Thyroid gland (tissue), 4 donors: ENCODE results near the gene SRGAP1. TPM values are rescaled to one million over a fixed set of nuclear protein-coding genes. Genes with fewer than 3 reads are reported as not detected.

Experiments used
- DNase-seq, 2 donors: peaks; one replicate each; pipeline ENCODE4 v3.0.0-alpha.2; 2019
- H3K27ac ChIP-seq, 3 donors: fragments of 200-600 bp; sonication (generic); 1 replicate in 2 of 3; 2 replicates in 1 of 3; pipeline ENCODE4 v1.5.1; 2016 to 2019; ENCODE audit warnings: mild to moderate bottlenecking in 1 of 3, moderate library complexity in 1 of 3
- H3K27me3 ChIP-seq: fragments of 200-600 bp; sonication (generic); one replicate; pipeline ENCODE4 v1.5.1; 2019
- H3K36me3 ChIP-seq, 2 donors: fragments of 200-600 bp; sonication (generic); one replicate each; pipeline ENCODE4 v1.5.1; 2016 to 2019
- H3K4me1 ChIP-seq, 2 donors: fragments of 200-600 bp; sonication (generic); one replicate each; pipeline ENCODE4 v1.5.1; 2017 to 2019
- H3K4me3 ChIP-seq, 3 donors: fragments of 200-600 bp; sonication (generic); replicated peaks in 1 of 3; 1 replicate in 2 of 3; 2 replicates in 1 of 3; pipeline ENCODE4 v1.5.1; 2016; ENCODE audit warnings: mild to moderate bottlenecking in 1 of 3
- H3K9me3 ChIP-seq: fragments of 200-600 bp; sonication (generic); one replicate; pipeline ENCODE4 v1.5.1; 2017
- POLR2A ChIP-seq, 2 donors: fragments of 450-650 bp; IDR thresholded peaks; one replicate each; pipeline ENCODE4 v1.6.1; 2017; ENCODE audit warnings: antibody characterized with exemption in 2 of 2, mild to moderate bottlenecking in 2 of 2, moderate library complexity in 1 of 2
- WGBS, 2 donors: methylation state at CpG; one replicate each; pipeline ENCODE4 v1.1.5; 2017; 5-methylcytosine and 5-hydroxymethylcytosine counted together
- intact Hi-C: fragments of 100-400 bp; cut with DNase I; formaldehyde crosslinking; loops from one replicate; pipeline ENCODE4 v1.15.1; 2023
- total RNA-seq, 4 donors: library from RNA; depleted of rRNA; stranded (reverse); fragments of >200 nt; gene quantifications; one replicate each; pipeline ENCODE4 v1.2.3, GENCODE V29; 2016
- TF ChIP-seq, protein P1 (sequence below), 6 experiments: fragments of 200-600 bp in 3 of 6; fragments of 450-650 bp in 3 of 6; sonication (generic) in 3 of 6; IDR thresholded peaks; one replicate each; pipeline ENCODE4 v1.5.1; 2016 to 2019; ENCODE audit warnings: antibody characterized with exemption in 6 of 6, mild to moderate bottlenecking in 2 of 6, inconsistent platforms in 1 of 6, moderate library complexity in 1 of 6

Gene SRGAP1
- total RNA-seq, 4 donors from 2014 or later = 14.1 to 26.3 (median 20.9) TPM

DNA sequence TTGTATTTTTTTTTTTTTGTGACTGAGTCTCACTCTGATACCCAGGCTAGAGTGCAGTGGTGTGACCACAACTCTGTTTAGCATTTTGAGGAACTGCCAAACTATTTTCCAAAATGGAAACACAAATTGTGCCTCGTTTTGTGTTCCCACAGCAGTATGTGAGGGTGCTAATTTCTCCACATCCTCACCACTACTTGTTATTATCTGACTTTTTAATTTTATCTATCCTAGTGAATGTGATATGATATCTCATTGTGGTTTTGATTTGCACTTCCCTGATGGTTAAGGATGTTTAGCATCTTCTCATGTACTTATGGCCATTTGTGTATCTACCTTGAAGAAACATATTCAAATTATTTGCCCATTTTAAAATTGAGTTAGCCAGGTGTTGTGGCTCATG, 62.4 kb downstream of the SRGAP1 start:
- Histone ChIP-seq H3K27ac (no peak overlapping the region), H3K27me3 (no peaks in the 10 kb centered on the region), H3K4me3 (no peak overlapping the region), H3K36me3 (no peaks in the 10 kb centered on the region), H3K4me1 (peaks cover 7% of the 10 kb centered on the region in 2 donors), H3K9me3 (no peaks in the 10 kb centered on the region)
- intact Hi-C loops = no loop called here
- no peak for DNase-seq
- WGBS, 2 donors = 90 to 94% methylated on average over 1 of the region's 1 CpG
- TF ChIP-seq, protein P1, sequence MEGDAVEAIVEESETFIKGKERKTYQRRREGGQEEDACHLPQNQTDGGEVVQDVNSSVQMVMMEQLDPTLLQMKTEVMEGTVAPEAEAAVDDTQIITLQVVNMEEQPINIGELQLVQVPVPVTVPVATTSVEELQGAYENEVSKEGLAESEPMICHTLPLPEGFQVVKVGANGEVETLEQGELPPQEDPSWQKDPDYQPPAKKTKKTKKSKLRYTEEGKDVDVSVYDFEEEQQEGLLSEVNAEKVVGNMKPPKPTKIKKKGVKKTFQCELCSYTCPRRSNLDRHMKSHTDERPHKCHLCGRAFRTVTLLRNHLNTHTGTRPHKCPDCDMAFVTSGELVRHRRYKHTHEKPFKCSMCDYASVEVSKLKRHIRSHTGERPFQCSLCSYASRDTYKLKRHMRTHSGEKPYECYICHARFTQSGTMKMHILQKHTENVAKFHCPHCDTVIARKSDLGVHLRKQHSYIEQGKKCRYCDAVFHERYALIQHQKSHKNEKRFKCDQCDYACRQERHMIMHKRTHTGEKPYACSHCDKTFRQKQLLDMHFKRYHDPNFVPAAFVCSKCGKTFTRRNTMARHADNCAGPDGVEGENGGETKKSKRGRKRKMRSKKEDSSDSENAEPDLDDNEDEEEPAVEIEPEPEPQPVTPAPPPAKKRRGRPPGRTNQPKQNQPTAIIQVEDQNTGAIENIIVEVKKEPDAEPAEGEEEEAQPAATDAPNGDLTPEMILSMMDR (IDR thresholded peaks at IDR 0.05) = no peak
- TF ChIP-seq POLR2A (IDR thresholded peaks at IDR 0.05) = no peak

GRCh38 chr12:63907561-63907960, 63.1 kb downstream of the SRGAP1 start:
- TF ChIP-seq POLR2A (IDR thresholded peaks at IDR 0.05) = no peak
- TF ChIP-seq, protein P1 (IDR thresholded peaks at IDR 0.05) = no peak
- H3K27me3 ChIP-seq = no peaks in the 10 kb centered on the region
- H3K4me3 ChIP-seq = no peak overlapping the region
- H3K4me1 ChIP-seq = peaks cover 8 to 10% of the 10 kb centered on the region in 2 donors
- H3K27ac ChIP-seq = no peak overlapping the region
- intact Hi-C loops = no loop called here
- no peaks in the 10 kb centered on the region for H3K36me3 ChIP-seq
- no peaks in the 10 kb centered on the region for H3K9me3 ChIP-seq
- WGBS, 2 donors = 93 to 95% methylated on average over 2 of the region's 2 CpGs
- DNase-seq = no peak

- Histone ChIP-seq H3K27me3 (no peaks in the 10 kb centered on the region), H3K36me3 (no peaks in the 10 kb centered on the region), H3K27ac (no peak overlapping the region), H3K4me3 (no peak overlapping the region), H3K4me1 (peaks cover 8 to 13% of the 10 kb centered on the region in 2 donors), H3K9me3 (no peaks in the 10 kb centered on the region)
- intact Hi-C loops = no loop called here
- 82 to 85% methylated on average over 1 of the region's 1 CpG for WGBS, 2 donors
- DNase-seq = no peak
- no peak for TF ChIP-seq POLR2A (IDR thresholded peaks at IDR 0.05)
- TF ChIP-seq, protein P1 (IDR thresholded peaks at IDR 0.05) = no peak
Observed at GRCh38 chr12:63909746-63910145, 65.2 kb downstream of the SRGAP1 start.

DNA sequence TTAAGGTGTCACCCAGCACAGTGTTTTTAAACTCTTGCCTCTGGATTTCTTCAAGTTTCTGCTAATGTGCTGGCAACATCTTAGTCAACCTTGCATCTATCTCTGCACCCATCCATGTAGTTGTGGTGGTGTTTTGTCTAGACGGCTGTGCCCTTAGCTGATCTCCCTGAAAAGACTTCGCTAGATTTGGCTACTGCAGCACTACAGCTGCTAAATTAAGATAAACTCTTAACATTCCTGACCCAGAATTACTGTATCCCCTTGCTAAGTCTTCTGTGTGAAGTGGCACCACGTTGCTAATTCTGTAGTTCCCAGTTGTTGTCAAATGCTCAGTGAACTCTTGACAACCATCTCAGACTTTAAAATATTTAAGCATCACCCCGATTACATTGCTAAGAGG, 66.8 kb downstream of the SRGAP1 start:
- WGBS, 2 donors = 19 to 21% methylated on average over 4 of the region's 4 CpGs
- peak in 1 of 2 donors; percentile 14 for DNase-seq
- Histone ChIP-seq H3K9me3 (no peaks in the 10 kb centered on the region), H3K4me1 (peaks cover 20 to 27% of the 10 kb centered on the region in 2 donors), H3K36me3 (no peaks in the 10 kb centered on the region), H3K4me3 (no peak overlapping the region), H3K27ac (peak overlapping the region in 2 of 3 donors; percentile 21 to 66), H3K27me3 (no peaks in the 10 kb centered on the region)
- TF ChIP-seq, protein P1 (IDR thresholded peaks at IDR 0.05) = no peak
- TF ChIP-seq POLR2A (IDR thresholded peaks at IDR 0.05) = no peak
- intact Hi-C loops = no loop called here

DNA sequence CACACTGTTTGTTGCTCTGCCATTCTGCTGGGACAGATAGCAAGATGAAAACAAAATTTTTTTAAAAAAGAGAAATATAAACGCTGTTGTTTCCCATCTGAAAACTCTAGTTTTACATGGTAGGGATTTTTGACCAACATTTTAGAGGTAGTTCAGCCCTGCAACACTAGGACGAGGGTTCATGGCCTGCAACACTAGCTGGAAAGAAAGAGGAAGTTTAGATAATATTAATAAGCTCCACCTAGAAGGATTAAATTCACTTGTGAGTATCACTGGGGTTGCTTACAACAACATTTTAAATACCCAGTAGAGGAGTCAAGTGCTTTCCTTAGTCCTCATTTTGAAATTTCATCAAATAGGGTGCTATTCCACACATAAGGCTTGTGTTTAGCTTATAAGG, 68.2 kb downstream of the SRGAP1 start:
- TF ChIP-seq, protein P1 (IDR thresholded peaks at IDR 0.05) = no peak
- TF ChIP-seq POLR2A (IDR thresholded peaks at IDR 0.05) = no peak
- no peak for DNase-seq
- Histone ChIP-seq H3K36me3 (no peaks in the 10 kb centered on the region), H3K27me3 (no peaks in the 10 kb centered on the region), H3K4me1 (peaks cover 29 to 40% of the 10 kb centered on the region in 2 donors), H3K4me3 (no peak overlapping the region), H3K9me3 (no peaks in the 10 kb centered on the region), H3K27ac (no peak overlapping the region)
- intact Hi-C loops = no loop called here
- WGBS, 2 donors = 78 to 87% methylated on average over 2 of the region's 2 CpGs
